ENCODE data around the gene ADAMTS14. TPM values are rescaled to one million over a fixed set of nuclear protein-coding genes. Genes with fewer than 3 reads are reported as not detected.

Gene ADAMTS14
- total RNA-seq, 1 experiment from 2014 or later, result 1.6 TPM

DNA sequence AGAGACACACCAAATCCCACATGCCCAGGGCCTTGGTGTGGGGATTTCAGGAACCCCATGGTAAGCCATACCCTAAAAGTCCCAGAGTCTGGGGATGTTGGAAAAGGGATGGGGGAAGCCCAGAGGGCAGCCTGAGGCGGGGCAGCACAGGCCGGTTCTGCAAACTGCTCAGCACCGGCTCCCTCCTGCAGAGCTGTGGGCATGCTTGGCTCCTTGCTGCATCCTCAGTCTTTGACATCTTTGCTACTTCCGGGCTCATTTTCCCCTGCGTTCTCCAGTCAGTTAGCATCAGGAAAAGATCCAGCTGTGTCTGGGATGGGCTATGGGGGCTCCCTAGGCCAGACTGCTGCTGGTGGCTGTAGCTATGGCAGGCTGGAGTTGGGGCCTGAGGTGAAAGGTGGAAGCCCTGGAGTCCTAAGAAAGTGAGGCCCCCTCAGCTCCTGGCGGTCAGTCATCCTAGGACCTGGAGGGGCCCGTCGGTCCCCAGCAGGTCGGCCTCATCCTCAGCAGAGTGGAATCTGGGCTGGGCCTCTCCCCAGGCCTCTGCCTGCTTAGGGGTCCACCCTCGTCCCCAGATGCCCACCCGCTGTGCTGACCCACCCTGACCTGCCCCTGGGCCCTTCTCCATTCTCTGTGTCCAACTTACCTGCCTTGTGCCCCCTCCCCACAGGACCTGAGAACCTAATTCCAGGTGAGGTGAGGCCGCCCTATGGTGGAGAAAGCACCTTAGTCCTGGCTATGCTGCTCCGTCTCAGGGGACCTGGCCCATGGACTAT is 103.6 kb downstream of the ADAMTS14 start:
- H3K36me3 Mint-ChIP-seq (ENCODE audit: insufficient read depth in 1 of 3, low read depth in 3 of 3), result no peaks in the 10 kb centered on the region; a peak in 2 of 7 replicates
- H3T11ph ChIP-seq (ENCODE audit: low read length), result no peak overlapping the region
- no CpG with 5 or more reads among the region's 13 CpGs for WGBS (ENCODE audit: extremely low coverage, insufficient read length, low lambda C conversion rate)
- no peak overlapping the region for H3K4me3 Mint-ChIP-seq
- DNase-seq, result peak; percentile 24
- no peak overlapping the region for H2AK5ac ChIP-seq (ENCODE audit: insufficient read length, low read length)
- H4K91ac ChIP-seq (ENCODE audit: insufficient read length, low read depth, low read length), result no peak overlapping the region
- H4K8ac ChIP-seq (replicated peaks; ENCODE audit: insufficient read length, low read depth, low read length), result no peak overlapping the region
- H4K20me1 ChIP-seq (ENCODE audit: control insufficient read depth, insufficient read depth, insufficient read length), result peaks cover 2% of the 10 kb centered on the region
- no peak overlapping the region for H3K14ac ChIP-seq (ENCODE audit: insufficient read depth, low read length)
- no peaks in the 10 kb centered on the region for H3K4me1 ChIP-seq (ENCODE audit: insufficient read depth, low read length)
- no peaks in the 10 kb centered on the region for H3K79me1 ChIP-seq (ENCODE audit: insufficient read depth, low read depth, low read length, poor library complexity, severe bottlenecking)
- no peak overlapping the region for H3K23ac ChIP-seq (ENCODE audit: insufficient read length, low read depth, low read length)
- H3K4me1 Mint-ChIP-seq, result peaks cover 5 to 14% of the 10 kb centered on the region in 2 experiments; a peak in 3 of 4 replicates
- no peak overlapping the region for H2AFZ ChIP-seq (ENCODE audit: low read length)
- no peaks in the 10 kb centered on the region for H3K79me2 ChIP-seq (ENCODE audit: insufficient read depth, low read length)
- H2BK12ac ChIP-seq (ENCODE audit: insufficient read length, low read depth, low read length), result no peak overlapping the region
- no peak overlapping the region for H3K27ac ChIP-seq (ENCODE audit: insufficient read length, low read depth, low read length)
- H3K4ac ChIP-seq (ENCODE audit: low read depth, low read length), result no peak overlapping the region
- no peaks in the 10 kb centered on the region for H3K9me3 Mint-ChIP-seq
- H3K56ac ChIP-seq (ENCODE audit: insufficient read length, low read depth, low read length), result no peak overlapping the region
- no peaks in the 10 kb centered on the region for H3K27me3 ChIP-seq (ENCODE audit: insufficient read depth, low read length)
- H2BK5ac ChIP-seq (ENCODE audit: insufficient read length, low read length), result no peak overlapping the region
- no peaks in the 10 kb centered on the region for H3K9me3 ChIP-seq (ENCODE audit: control insufficient read depth, low read depth, low read length)
- H3K27ac Mint-ChIP-seq, result no peak overlapping the region
- no peak overlapping the region for H2BK120ac ChIP-seq (ENCODE audit: low read depth, low read length, poor library complexity, severe bottlenecking)
- no peak overlapping the region for H3K9ac ChIP-seq (ENCODE audit: extremely low read depth, insufficient read length, low read length)
- no peak overlapping the region for H4K5ac ChIP-seq (ENCODE audit: insufficient read length, low read depth, low read length)
- H3K27me3 Mint-ChIP-seq (ENCODE audit: low read depth), result peaks cover 1% of the 10 kb centered on the region
- H3K23me2 ChIP-seq (ENCODE audit: insufficient read length, low read depth, low read length, poor library complexity, severe bottlenecking), result no peaks in the 10 kb centered on the region
- no peak overlapping the region for H3K18ac ChIP-seq (ENCODE audit: insufficient read length, low read depth, low read length)
- TF ChIP-seq, protein P1, sequence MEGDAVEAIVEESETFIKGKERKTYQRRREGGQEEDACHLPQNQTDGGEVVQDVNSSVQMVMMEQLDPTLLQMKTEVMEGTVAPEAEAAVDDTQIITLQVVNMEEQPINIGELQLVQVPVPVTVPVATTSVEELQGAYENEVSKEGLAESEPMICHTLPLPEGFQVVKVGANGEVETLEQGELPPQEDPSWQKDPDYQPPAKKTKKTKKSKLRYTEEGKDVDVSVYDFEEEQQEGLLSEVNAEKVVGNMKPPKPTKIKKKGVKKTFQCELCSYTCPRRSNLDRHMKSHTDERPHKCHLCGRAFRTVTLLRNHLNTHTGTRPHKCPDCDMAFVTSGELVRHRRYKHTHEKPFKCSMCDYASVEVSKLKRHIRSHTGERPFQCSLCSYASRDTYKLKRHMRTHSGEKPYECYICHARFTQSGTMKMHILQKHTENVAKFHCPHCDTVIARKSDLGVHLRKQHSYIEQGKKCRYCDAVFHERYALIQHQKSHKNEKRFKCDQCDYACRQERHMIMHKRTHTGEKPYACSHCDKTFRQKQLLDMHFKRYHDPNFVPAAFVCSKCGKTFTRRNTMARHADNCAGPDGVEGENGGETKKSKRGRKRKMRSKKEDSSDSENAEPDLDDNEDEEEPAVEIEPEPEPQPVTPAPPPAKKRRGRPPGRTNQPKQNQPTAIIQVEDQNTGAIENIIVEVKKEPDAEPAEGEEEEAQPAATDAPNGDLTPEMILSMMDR (conservative IDR thresholded peaks at IDR 0.05), result no peak
- H2BK15ac ChIP-seq (ENCODE audit: low read depth, low read length), result no peak overlapping the region
- no peak overlapping the region for H3K4me2 ChIP-seq (ENCODE audit: insufficient read depth, insufficient read length, low read length)
- no peak overlapping the region for H2BK20ac ChIP-seq (ENCODE audit: low read depth, low read length, poor library complexity, severe bottlenecking)
